ENCODE data around the gene FOXK1. TPM values are rescaled to one million over a fixed set of nuclear protein-coding genes. Genes with fewer than 3 reads are reported as not detected.

Gene FOXK1
- total RNA-seq, 1 experiment from 2014 or later, result 50.8 TPM

DNA sequence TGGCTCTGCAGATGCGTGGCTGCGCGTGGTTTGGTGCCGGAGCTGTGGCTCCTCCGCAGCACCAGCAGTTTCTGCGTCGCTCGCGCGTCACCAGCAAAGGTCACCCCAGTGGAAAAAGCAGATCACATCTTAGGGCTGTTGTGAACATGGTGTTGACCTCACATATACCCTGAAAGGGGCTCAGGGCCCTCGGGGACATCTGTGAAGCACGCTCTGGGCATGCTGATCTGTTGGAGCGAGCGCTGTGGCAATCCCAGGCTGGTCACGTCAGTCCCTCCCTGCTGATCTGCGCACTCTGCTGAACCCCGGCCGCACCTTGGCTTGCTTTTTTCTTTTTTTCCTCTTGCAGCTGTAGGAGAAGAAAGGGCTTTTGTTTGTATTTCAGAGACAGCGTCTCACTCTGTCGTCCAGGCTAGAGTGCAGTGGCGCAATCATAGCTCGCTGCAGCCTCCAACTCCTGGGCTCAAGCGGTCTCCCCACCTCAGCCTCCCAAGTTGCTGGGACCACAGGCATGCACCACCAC lies 60.0 kb downstream of the FOXK1 start:
- ChIA-PET POLR2A (no interaction called here), CTCF (no interaction called here)
- Histone ChIP-seq H3K4me1 (peaks cover 43% of the 10 kb centered on the region), H3K4me3 (ENCODE audit: low read depth, low read length) (no peak overlapping the region), H3K27me3 (replicated peaks; ENCODE audit: control insufficient read depth, insufficient read depth, low read length) (no peaks in the 10 kb centered on the region), H3K36me3 (ENCODE audit: control insufficient read depth, insufficient read depth, low read length) (peaks cover 10% of the 10 kb centered on the region), H3K9me3 (no peaks in the 10 kb centered on the region)
- Mint-ChIP-seq H3K27me3 (ENCODE audit: insufficient read depth, unreplicated experiment) (no peaks in the 10 kb centered on the region), H3K27ac (ENCODE audit: unreplicated experiment) (peak overlapping the region; percentile 84), H3K9me3 (ENCODE audit: unreplicated experiment) (no peaks in the 10 kb centered on the region), H3K4me1 (ENCODE audit: low read depth, unreplicated experiment) (peaks cover 26% of the 10 kb centered on the region), H3K36me3 (ENCODE audit: insufficient read depth, unreplicated experiment) (peaks cover 91% of the 10 kb centered on the region), H3K4me3 (ENCODE audit: unreplicated experiment) (no peak overlapping the region)
- no TSS peak for BruUV-seq (replicated peaks)
- TF ChIP-seq, protein P1, sequence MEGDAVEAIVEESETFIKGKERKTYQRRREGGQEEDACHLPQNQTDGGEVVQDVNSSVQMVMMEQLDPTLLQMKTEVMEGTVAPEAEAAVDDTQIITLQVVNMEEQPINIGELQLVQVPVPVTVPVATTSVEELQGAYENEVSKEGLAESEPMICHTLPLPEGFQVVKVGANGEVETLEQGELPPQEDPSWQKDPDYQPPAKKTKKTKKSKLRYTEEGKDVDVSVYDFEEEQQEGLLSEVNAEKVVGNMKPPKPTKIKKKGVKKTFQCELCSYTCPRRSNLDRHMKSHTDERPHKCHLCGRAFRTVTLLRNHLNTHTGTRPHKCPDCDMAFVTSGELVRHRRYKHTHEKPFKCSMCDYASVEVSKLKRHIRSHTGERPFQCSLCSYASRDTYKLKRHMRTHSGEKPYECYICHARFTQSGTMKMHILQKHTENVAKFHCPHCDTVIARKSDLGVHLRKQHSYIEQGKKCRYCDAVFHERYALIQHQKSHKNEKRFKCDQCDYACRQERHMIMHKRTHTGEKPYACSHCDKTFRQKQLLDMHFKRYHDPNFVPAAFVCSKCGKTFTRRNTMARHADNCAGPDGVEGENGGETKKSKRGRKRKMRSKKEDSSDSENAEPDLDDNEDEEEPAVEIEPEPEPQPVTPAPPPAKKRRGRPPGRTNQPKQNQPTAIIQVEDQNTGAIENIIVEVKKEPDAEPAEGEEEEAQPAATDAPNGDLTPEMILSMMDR (IDR thresholded peaks at IDR 0.05; ENCODE audit: insufficient read depth in 1 of 2, low read depth in 1 of 2, low read length in 1 of 2, severe bottlenecking in 1 of 2, unreplicated experiment in 1 of 2), result no peak
- DNase-seq, result no peak
- intact Hi-C loops (cut with micrococcal nuclease; ENCODE audit: unreplicated experiment), result no loop called here

DNA sequence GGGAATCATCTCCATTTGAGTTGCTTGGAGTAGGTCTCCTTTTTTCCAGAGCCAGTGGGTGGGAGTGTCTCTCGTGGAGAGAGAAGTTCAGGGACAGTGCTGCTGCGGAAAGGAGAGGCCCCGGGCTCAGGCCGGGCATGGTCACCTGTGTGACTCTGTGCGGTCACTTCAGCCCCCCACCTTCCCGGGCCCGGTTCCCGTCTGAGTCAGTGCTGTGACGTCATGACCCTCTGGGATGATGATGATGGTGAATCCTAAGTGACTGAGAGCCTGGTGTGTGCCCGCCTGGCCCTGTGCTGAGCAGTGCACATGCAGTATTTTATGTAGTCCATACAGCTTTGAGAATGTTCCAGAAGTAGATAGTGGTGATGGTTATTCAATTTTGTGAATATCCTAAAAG lies 60.8 kb downstream of the FOXK1 start:
- Mint-ChIP-seq H3K4me3 (ENCODE audit: unreplicated experiment) (no peak overlapping the region), H3K36me3 (ENCODE audit: insufficient read depth, unreplicated experiment) (peaks cover 95% of the 10 kb centered on the region), H3K27ac (ENCODE audit: unreplicated experiment) (peak overlapping the region; percentile 84), H3K4me1 (ENCODE audit: low read depth, unreplicated experiment) (peaks cover 23% of the 10 kb centered on the region), H3K9me3 (ENCODE audit: unreplicated experiment) (no peaks in the 10 kb centered on the region), H3K27me3 (ENCODE audit: insufficient read depth, unreplicated experiment) (no peaks in the 10 kb centered on the region)
- DNase-seq, result no peak
- Histone ChIP-seq H3K4me3 (ENCODE audit: low read depth, low read length) (no peak overlapping the region), H3K9me3 (no peaks in the 10 kb centered on the region), H3K4me1 (peaks cover 38% of the 10 kb centered on the region), H3K36me3 (ENCODE audit: control insufficient read depth, insufficient read depth, low read length) (peaks cover 5% of the 10 kb centered on the region), H3K27me3 (replicated peaks; ENCODE audit: control insufficient read depth, insufficient read depth, low read length) (no peaks in the 10 kb centered on the region)
- POLR2A ChIA-PET, result no interaction called here
- TF ChIP-seq, protein P1 (IDR thresholded peaks at IDR 0.05; ENCODE audit: insufficient read depth in 1 of 2, low read depth in 1 of 2, low read length in 1 of 2, severe bottlenecking in 1 of 2, unreplicated experiment in 1 of 2), result no peak
- no TSS peak for BruUV-seq (replicated peaks)
- CTCF ChIA-PET, result no interaction called here
- intact Hi-C loops (cut with micrococcal nuclease; ENCODE audit: unreplicated experiment), result no loop called here

- Histone ChIP-seq H3K27me3 (replicated peaks; ENCODE audit: control insufficient read depth, insufficient read depth, low read length) (no peaks in the 10 kb centered on the region), H3K9me3 (no peaks in the 10 kb centered on the region), H3K4me3 (ENCODE audit: low read depth, low read length) (no peak overlapping the region), H3K4me1 (peaks cover 23% of the 10 kb centered on the region), H3K36me3 (ENCODE audit: control insufficient read depth, insufficient read depth, low read length) (peaks cover 6% of the 10 kb centered on the region)
- Mint-ChIP-seq H3K36me3 (ENCODE audit: insufficient read depth, unreplicated experiment) (peaks cover 96% of the 10 kb centered on the region), H3K4me1 (ENCODE audit: low read depth, unreplicated experiment) (peaks cover 12% of the 10 kb centered on the region), H3K27me3 (ENCODE audit: insufficient read depth, unreplicated experiment) (no peaks in the 10 kb centered on the region), H3K27ac (ENCODE audit: unreplicated experiment) (peak overlapping the region; percentile 84), H3K9me3 (ENCODE audit: unreplicated experiment) (no peaks in the 10 kb centered on the region), H3K4me3 (ENCODE audit: unreplicated experiment) (peak overlapping the region; percentile 38)
- no TSS peak for BruUV-seq (replicated peaks)
- peak; percentile 87 to 88 for DNase-seq
- POLR2A ChIA-PET, result interaction anchor here (1.4 kb wide), 1 partner anchor 31 kb away, joined by 4 read pairs; the partner anchor contains the start of gene AP5Z1
- TF ChIP-seq, protein P1 (IDR thresholded peaks at IDR 0.05; ENCODE audit: insufficient read depth in 1 of 2, low read depth in 1 of 2, low read length in 1 of 2, severe bottlenecking in 1 of 2, unreplicated experiment in 1 of 2), result no peak
- intact Hi-C loops (cut with micrococcal nuclease; ENCODE audit: unreplicated experiment), result no loop called here
- CTCF ChIA-PET, result interaction anchor here (0.6 kb wide), 1 partner anchor 1444 kb away, joined by 7 read pairs; no protein-coding TSS in a partner anchor
Observed at GRCh38 chr7:4744391-4745264, 62.5 kb downstream of the FOXK1 start.

Measured in Caco-2 (cell line).